ENCODE data around the gene TYMP. TPM values are rescaled to one million over a fixed set of nuclear protein-coding genes. Genes with fewer than 3 reads are reported as not detected.

The TYMP gene
- total RNA-seq, 2 donors from 2014 or later, result 29.8 to 65.3 TPM

- Histone ChIP-seq H3K4me1 (peaks cover 51% of the 10 kb centered on the region), H3K9me3 (no peaks in the 10 kb centered on the region), H3K27ac (peak overlapping the region; percentile 80 to 91 (median 83)), H3K4me3 (peak overlapping the region; percentile 22 to 39), H3K27me3 (no peaks in the 10 kb centered on the region), H3K36me3 (replicated peaks in 1 of 2; ENCODE audit: insufficient read depth in 1 of 2, low read depth in 2 of 2) (no peaks in the 10 kb centered on the region)
- intact Hi-C loops (cut with DNase I), result no loop called here
- DNase-seq (no peak), ATAC-seq (no peak)
- 12% methylated on average over 17 to 34 of the region's 45 CpGs for WGBS, 2 donors
- TF ChIP-seq POLR2A (IDR thresholded peaks at IDR 0.05) (no peak), CTCF (IDR thresholded peaks at IDR 0.05) (no peak)
Measured at GRCh38 chr22:50481045-50481439, 48.8 kb downstream of the TYMP start.

GRCh38 chr22:50479721-50480120, 50.1 kb downstream of the TYMP start:
- intact Hi-C loops (cut with DNase I), result no loop called here
- Histone ChIP-seq H3K27ac (no peak overlapping the region), H3K36me3 (replicated peaks in 1 of 2; ENCODE audit: insufficient read depth in 1 of 2, low read depth in 2 of 2) (no peaks in the 10 kb centered on the region), H3K9me3 (no peaks in the 10 kb centered on the region), H3K27me3 (no peaks in the 10 kb centered on the region), H3K4me1 (peaks cover 43% of the 10 kb centered on the region), H3K4me3 (no peak overlapping the region)
- 65 to 75% methylated on average over 11 of the region's 11 CpGs for WGBS, 2 donors
- DNase-seq, result no peak
- ATAC-seq, result no peak
- TF ChIP-seq CTCF (IDR thresholded peaks at IDR 0.05), result no peak
- TF ChIP-seq POLR2A (IDR thresholded peaks at IDR 0.05), result no peak

- TF ChIP-seq CTCF (IDR thresholded peaks at IDR 0.05) (no peak), POLR2A (IDR thresholded peaks at IDR 0.05) (no peak)
- Histone ChIP-seq H3K36me3 (replicated peaks in 1 of 2; ENCODE audit: insufficient read depth in 1 of 2, low read depth in 2 of 2) (no peaks in the 10 kb centered on the region), H3K4me1 (peaks cover 35% of the 10 kb centered on the region), H3K4me3 (no peak overlapping the region), H3K9me3 (no peaks in the 10 kb centered on the region), H3K27me3 (no peaks in the 10 kb centered on the region), H3K27ac (no peak overlapping the region)
- DNase-seq (no peak), ATAC-seq (no peak)
- intact Hi-C loops (cut with DNase I), result no loop called here
- WGBS, 2 donors, result 92 to 99% methylated on average over 8 to 11 of the region's 12 CpGs
Measured at GRCh38 chr22:50477923-50478322, 51.9 kb downstream of the TYMP start.

GRCh38 chr22:50476868-50477267, 52.9 kb downstream of the TYMP start:
- WGBS, 2 donors, result 67 to 80% methylated on average over 4 to 7 of the region's 7 CpGs
- intact Hi-C loops (cut with DNase I), result no loop called here
- Histone ChIP-seq H3K9me3 (no peaks in the 10 kb centered on the region), H3K27ac (no peak overlapping the region), H3K4me1 (peaks cover 35% of the 10 kb centered on the region), H3K4me3 (no peak overlapping the region), H3K27me3 (no peaks in the 10 kb centered on the region), H3K36me3 (replicated peaks in 1 of 2; ENCODE audit: insufficient read depth in 1 of 2, low read depth in 2 of 2) (no peaks in the 10 kb centered on the region)
- DNase-seq (no peak), ATAC-seq (no peak)
- no peak for TF ChIP-seq POLR2A (IDR thresholded peaks at IDR 0.05)
- no peak for TF ChIP-seq CTCF (IDR thresholded peaks at IDR 0.05)

Other genes starting within 250 kb of the TYMP start
- 100 to 1,000 TPM; 113 to 140 TPM for gene PLXNB2, start 222.4 kb downstream of the TYMP start, total RNA-seq
- gene DENND6B, start 203.0 kb downstream of the TYMP start, total RNA-seq, result 1 to 10 TPM; 3.4 to 7.3 TPM
- 10 to 100 TPM; 48.8 to 53.4 TPM for gene PPP6R2, start 186.7 kb downstream of the TYMP start, total RNA-seq
- 10 to 100 TPM; 60.2 to 77.5 TPM for gene SBF1, start 55.0 kb downstream of the TYMP start, total RNA-seq
- gene ADM2, start 48.5 kb downstream of the TYMP start, total RNA-seq, result 1 to 10 TPM; 7.3 to 8.2 TPM
- gene MIOX, start 43.2 kb downstream of the TYMP start, total RNA-seq, result not detected
- gene LMF2, start 22.3 kb downstream of the TYMP start, total RNA-seq, result 100 to 1,000 TPM; 147 to 158 TPM
- 10 to 100 TPM; 30.6 to 35.9 TPM for gene NCAPH2, start 21.8 kb downstream of the TYMP start, total RNA-seq
- 1 to 10 TPM in 1 of 2 donors, not detected in 1; 1.6 TPM for gene SCO2, start 4.4 kb downstream of the TYMP start, total RNA-seq
- gene KLHDC7B, start 15.9 kb upstream of the TYMP start, total RNA-seq, result not detected
- not detected for gene SYCE3, start 32.9 kb upstream of the TYMP start, total RNA-seq
- gene CPT1B, start 48.4 kb upstream of the TYMP start, total RNA-seq, result 10 to 100 TPM in 1 of 2 donors, 1 to 10 TPM in 1; 8.3 to 34.9 TPM
- gene CHKB, start 52.8 kb upstream of the TYMP start, total RNA-seq, result 100 to 1,000 TPM in 1 of 2 donors, 10 to 100 TPM in 1; 43.3 to 122 TPM
- 1 to 10 TPM; 2.9 to 3.6 TPM for gene MAPK8IP2, start 70.8 kb upstream of the TYMP start, total RNA-seq
- gene ARSA, start 98.1 kb upstream of the TYMP start, total RNA-seq, result 10 to 100 TPM; 47.0 to 84.7 TPM
- 10 to 100 TPM in 1 of 2 donors, 1 to 10 TPM in 1; 6.0 to 15.5 TPM for gene SHANK3, start 142.8 kb upstream of the TYMP start, total RNA-seq
- gene ACR, start 208.2 kb upstream of the TYMP start, total RNA-seq, result not detected